Ishikawa (cell line): ENCODE results near the gene HEMK1.

ENCODE experiments used
- CEBPB ChIP-seq: IDR thresholded peaks from 2 replicates; pipeline ENCODE4 v1.6.1; 2012
- CREB1 ChIP-seq: IDR thresholded peaks from 2 replicates; pipeline ENCODE4 v1.6.1; 2012; ENCODE audit warnings: low read depth
- EGR1 ChIP-seq: IDR thresholded peaks from 2 replicates; pipeline ENCODE4 v1.6.1; 2012
- EP300 ChIP-seq: IDR thresholded peaks from 2 replicates; pipeline ENCODE4 v1.6.1; 2012; ENCODE audit warnings: borderline replicate concordance
- FOXM1 ChIP-seq: IDR thresholded peaks from 2 replicates; pipeline ENCODE4 v1.6.1; 2012; ENCODE audit warnings: low read depth, borderline replicate concordance
- NFIC ChIP-seq: IDR thresholded peaks from 2 replicates; pipeline ENCODE4 v1.6.1; 2012
- RAD21 ChIP-seq: IDR thresholded peaks from 2 replicates; pipeline ENCODE4 v1.6.1; 2012; ENCODE audit warnings: low read depth
- TAF1 ChIP-seq: IDR thresholded peaks from 2 replicates; pipeline ENCODE4 v1.6.1; 2012; ENCODE audit warnings: low read depth, mild to moderate bottlenecking
- TCF12 ChIP-seq: IDR thresholded peaks from 2 replicates; pipeline ENCODE4 v1.6.1; 2012; ENCODE audit warnings: low read depth
- TEAD4 ChIP-seq: IDR thresholded peaks from 2 replicates; pipeline ENCODE4 v1.6.1; 2012
- YY1 ChIP-seq: IDR thresholded peaks from 2 replicates; pipeline ENCODE4 v1.6.1; 2012; ENCODE audit warnings: low read depth
- ZBTB7A ChIP-seq: IDR thresholded peaks from 2 replicates; pipeline ENCODE4 v1.6.1; 2012; ENCODE audit warnings: low read depth
- TF ChIP-seq, protein P1 (sequence below): IDR thresholded peaks from 2 replicates; pipeline ENCODE4 v1.6.1; 2012
- TF ChIP-seq, protein P2 (sequence below): IDR thresholded peaks from 2 replicates; pipeline ENCODE4 v1.6.1; 2012; ENCODE audit warnings: low read depth, mild to moderate bottlenecking
- TF ChIP-seq, protein P3 (sequence below): IDR thresholded peaks from 2 replicates; pipeline ENCODE4 v1.6.1; 2012

Gene HEMK1

DNA sequence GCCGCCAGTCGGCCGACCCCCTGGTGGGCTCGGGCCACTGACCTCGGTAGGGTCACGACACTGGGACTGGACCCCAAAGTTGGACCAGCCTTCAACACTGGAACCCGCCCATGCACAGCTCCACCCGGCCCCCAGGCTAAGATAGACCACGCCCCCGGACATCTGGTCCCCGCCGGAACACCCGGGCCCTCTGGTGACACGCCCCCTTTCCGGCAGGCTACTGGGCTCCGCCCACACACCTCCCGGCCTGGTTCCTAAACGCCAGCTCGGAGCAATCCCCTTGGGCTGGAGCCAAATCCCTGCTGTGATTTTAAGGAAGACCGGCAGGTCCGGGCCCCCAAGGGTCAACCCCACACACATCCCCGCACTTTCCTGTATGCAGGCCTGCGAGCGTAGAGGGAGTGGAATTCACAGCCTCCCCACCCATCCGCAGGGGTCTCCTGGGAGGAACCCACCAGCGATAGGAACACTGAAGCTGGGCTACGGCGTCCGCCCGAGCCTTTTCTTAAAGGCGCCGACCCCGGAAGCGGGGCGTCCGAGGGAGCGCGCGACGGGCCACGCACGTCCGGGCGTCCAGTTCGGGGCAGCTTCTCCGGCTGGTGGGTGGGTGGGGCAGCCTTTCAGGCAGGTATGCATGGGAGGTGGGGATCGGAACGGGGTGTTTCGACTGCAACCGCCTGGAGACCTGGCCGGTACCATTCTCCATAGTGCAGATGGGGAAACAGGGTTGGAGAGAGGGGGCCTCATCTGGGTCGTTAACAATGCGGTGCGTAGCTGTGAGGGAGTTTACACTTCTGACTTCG, at the start of gene HEMK1:
HEMK1 (plus strand) TSS at position 576 of the 803 bp plus-strand sequence. CDS start 1,583 bp downstream, outside the sequence.
- TF ChIP-seq, protein P1, sequence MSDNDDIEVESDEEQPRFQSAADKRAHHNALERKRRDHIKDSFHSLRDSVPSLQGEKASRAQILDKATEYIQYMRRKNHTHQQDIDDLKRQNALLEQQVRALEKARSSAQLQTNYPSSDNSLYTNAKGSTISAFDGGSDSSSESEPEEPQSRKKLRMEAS, result peak; percentile 83
- peak; percentile 86 for TF ChIP-seq TAF1
- TF ChIP-seq EGR1, result peak; percentile 47
- peak; percentile 53; the same call in 1 of the 2 replicates for TF ChIP-seq YY1
- peak; percentile 89 for TF ChIP-seq NFIC
- no peak for TF ChIP-seq RAD21
- TF ChIP-seq, protein P2, sequence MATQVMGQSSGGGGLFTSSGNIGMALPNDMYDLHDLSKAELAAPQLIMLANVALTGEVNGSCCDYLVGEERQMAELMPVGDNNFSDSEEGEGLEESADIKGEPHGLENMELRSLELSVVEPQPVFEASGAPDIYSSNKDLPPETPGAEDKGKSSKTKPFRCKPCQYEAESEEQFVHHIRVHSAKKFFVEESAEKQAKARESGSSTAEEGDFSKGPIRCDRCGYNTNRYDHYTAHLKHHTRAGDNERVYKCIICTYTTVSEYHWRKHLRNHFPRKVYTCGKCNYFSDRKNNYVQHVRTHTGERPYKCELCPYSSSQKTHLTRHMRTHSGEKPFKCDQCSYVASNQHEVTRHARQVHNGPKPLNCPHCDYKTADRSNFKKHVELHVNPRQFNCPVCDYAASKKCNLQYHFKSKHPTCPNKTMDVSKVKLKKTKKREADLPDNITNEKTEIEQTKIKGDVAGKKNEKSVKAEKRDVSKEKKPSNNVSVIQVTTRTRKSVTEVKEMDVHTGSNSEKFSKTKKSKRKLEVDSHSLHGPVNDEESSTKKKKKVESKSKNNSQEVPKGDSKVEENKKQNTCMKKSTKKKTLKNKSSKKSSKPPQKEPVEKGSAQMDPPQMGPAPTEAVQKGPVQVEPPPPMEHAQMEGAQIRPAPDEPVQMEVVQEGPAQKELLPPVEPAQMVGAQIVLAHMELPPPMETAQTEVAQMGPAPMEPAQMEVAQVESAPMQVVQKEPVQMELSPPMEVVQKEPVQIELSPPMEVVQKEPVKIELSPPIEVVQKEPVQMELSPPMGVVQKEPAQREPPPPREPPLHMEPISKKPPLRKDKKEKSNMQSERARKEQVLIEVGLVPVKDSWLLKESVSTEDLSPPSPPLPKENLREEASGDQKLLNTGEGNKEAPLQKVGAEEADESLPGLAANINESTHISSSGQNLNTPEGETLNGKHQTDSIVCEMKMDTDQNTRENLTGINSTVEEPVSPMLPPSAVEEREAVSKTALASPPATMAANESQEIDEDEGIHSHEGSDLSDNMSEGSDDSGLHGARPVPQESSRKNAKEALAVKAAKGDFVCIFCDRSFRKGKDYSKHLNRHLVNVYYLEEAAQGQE, result 0 out of 2 replicates have a peak, but pooled peaks have one; percentile 4
- TF ChIP-seq CREB1, result peak; percentile 79
- TF ChIP-seq EP300, result 0 out of 2 replicates have a peak, but pooled peaks have one; percentile 26
- TF ChIP-seq TCF12, result peak; percentile 76
- no peak for TF ChIP-seq FOXM1
- no peak for TF ChIP-seq CEBPB
- TF ChIP-seq, protein P3, sequence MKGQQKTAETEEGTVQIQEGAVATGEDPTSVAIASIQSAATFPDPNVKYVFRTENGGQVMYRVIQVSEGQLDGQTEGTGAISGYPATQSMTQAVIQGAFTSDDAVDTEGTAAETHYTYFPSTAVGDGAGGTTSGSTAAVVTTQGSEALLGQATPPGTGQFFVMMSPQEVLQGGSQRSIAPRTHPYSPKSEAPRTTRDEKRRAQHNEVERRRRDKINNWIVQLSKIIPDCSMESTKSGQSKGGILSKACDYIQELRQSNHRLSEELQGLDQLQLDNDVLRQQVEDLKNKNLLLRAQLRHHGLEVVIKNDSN, result peak; percentile 55
- TF ChIP-seq ZBTB7A, result peak; percentile 94

- no peak for TF ChIP-seq YY1
- no peak for TF ChIP-seq EP300
- no peak for TF ChIP-seq CREB1
- no peak for TF ChIP-seq FOXM1
- no peak for TF ChIP-seq TCF12
- TF ChIP-seq RAD21, result no peak
- TF ChIP-seq TAF1, result no peak
- no peak for TF ChIP-seq ZBTB7A
- TF ChIP-seq, protein P2, result no peak
- no peak for TF ChIP-seq CEBPB
- no peak for TF ChIP-seq EGR1
- TF ChIP-seq, protein P3, result no peak
- TF ChIP-seq TEAD4, result no peak
- TF ChIP-seq, protein P1, result no peak
- no peak for TF ChIP-seq NFIC
These were observed 48.5 kb upstream of the HEMK1 start for GRCh38 chr3:50520849-50521248.

DNA sequence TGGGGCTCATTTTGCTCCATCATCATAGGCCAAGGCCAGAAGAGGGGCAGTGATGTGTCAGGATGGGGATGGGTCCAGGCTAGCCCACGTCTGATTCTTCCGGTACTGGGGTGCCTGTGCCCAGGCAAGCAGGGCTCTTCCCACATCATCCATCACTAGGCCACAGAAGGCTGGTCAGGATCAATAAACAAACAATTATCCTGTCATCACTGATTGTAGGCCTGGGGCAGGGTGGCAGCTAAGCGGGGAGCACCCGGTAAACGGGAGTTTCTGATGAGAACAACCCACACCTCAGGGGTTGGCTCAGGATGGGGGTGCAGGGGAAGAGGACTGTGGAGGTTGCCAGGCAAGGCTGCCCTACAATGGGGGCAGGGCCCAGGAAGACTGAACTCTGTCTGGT, 47.8 kb upstream of the HEMK1 start:
- TF ChIP-seq, protein P1, result no peak
- TF ChIP-seq TAF1, result no peak
- no peak for TF ChIP-seq NFIC
- no peak for TF ChIP-seq TCF12
- no peak for TF ChIP-seq RAD21
- TF ChIP-seq EGR1, result no peak

DNA sequence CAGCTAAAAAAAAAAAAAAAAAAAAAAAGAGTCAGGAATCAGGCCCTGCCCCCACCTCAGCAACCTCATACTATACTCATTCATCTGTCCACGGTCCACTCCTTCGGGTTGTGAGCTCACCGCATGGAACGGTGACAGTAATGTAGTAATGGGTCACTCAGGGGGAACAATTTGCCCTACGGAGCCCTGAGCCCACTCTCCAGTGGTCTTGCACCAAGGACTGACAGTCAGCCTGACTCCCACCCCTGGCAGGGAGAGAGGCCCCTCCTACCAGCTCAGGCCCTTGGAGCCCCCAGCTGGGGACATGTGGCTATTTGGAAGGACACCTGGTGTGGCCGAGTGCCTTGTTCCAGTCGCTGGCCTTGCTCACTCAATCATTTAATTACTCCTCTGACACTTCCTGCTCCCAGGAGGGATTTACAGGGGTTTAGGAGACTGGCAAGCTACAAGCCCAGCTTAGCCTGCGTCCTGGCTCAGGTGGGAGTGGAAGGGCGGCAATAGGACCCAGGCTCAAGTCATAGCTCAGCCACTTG, 46.0 kb upstream of the HEMK1 start:
- TF ChIP-seq CREB1, result no peak
- TF ChIP-seq, protein P1, result 0 out of 2 replicates have a peak, but pooled peaks have one; percentile 7
- TF ChIP-seq TCF12, result peak; percentile 55; the same call in 1 of the 2 replicates
- TF ChIP-seq, protein P3, result 0 out of 2 replicates have a peak, but pooled peaks have one; percentile 9
- 0 out of 2 replicates have a peak, but pooled peaks have one; percentile 33 for TF ChIP-seq ZBTB7A

- TF ChIP-seq, protein P1, result no peak
- TF ChIP-seq NFIC, result no peak
- TF ChIP-seq YY1, result no peak
- TF ChIP-seq CEBPB, result no peak
- no peak for TF ChIP-seq FOXM1
- no peak for TF ChIP-seq EGR1
- TF ChIP-seq TEAD4, result no peak
- TF ChIP-seq TCF12, result no peak
- no peak for TF ChIP-seq TAF1
These were observed 44.6 kb upstream of the HEMK1 start for GRCh38 chr3:50524746-50525145.
